D721Med (cell line): ENCODE data around the gene GNL2.
"Not testable (repeated sequence)": the region's sequence is repeated elsewhere in the genome, so short reads cannot be mapped to it uniquely, and the experiment has no call there.

ENCODE experiments used
- DNase-seq: peaks from one replicate; pipeline ENCODE4 v3.0.0; 2011; ENCODE audit warnings: low spot score; ENCODE audit not compliant: insufficient read length
- FAIRE-seq: peaks from 2 replicates; lab custom pipeline; 2011; peaks lifted over from hg19 to GRCh38; lab: Jason Lieb, UNC
- TF ChIP-seq, protein P1 (sequence below): IDR thresholded peaks from 2 replicates; pipeline ENCODE4 v1.5.1; 2012; ENCODE audit warnings: mild to moderate bottlenecking, control low read depth; ENCODE audit not compliant: insufficient read depth; ENCODE audit errors: missing control alignments

GNL2 gene

GRCh38 chr1:37519613-37520012 is 76.1 kb downstream of the GNL2 start:
- FAIRE-seq: no peak
- TF ChIP-seq, protein P1, sequence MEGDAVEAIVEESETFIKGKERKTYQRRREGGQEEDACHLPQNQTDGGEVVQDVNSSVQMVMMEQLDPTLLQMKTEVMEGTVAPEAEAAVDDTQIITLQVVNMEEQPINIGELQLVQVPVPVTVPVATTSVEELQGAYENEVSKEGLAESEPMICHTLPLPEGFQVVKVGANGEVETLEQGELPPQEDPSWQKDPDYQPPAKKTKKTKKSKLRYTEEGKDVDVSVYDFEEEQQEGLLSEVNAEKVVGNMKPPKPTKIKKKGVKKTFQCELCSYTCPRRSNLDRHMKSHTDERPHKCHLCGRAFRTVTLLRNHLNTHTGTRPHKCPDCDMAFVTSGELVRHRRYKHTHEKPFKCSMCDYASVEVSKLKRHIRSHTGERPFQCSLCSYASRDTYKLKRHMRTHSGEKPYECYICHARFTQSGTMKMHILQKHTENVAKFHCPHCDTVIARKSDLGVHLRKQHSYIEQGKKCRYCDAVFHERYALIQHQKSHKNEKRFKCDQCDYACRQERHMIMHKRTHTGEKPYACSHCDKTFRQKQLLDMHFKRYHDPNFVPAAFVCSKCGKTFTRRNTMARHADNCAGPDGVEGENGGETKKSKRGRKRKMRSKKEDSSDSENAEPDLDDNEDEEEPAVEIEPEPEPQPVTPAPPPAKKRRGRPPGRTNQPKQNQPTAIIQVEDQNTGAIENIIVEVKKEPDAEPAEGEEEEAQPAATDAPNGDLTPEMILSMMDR: no peak
- no peak for DNase-seq

DNA sequence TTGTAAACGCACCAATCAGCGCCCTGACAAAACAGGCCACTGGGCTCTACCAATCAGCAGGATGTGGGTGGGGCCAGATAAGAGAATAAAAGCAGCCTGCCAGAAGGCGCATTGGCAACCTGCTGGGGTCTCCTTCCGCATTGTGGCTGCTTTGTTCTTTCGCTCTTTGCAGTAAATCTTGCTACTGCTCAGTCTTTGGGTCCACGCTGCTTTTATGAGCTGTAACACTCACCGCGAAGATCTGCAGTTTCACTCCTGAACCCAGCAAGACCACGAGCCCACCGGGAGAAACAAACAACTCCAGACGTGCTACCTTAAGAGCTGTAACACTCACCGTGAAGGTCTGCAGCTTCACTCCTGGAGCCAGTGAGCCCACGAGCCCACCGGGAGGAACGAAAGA is 76.8 kb downstream of the GNL2 start:
- not testable (repeated sequence) for FAIRE-seq, DNase-seq

DNA sequence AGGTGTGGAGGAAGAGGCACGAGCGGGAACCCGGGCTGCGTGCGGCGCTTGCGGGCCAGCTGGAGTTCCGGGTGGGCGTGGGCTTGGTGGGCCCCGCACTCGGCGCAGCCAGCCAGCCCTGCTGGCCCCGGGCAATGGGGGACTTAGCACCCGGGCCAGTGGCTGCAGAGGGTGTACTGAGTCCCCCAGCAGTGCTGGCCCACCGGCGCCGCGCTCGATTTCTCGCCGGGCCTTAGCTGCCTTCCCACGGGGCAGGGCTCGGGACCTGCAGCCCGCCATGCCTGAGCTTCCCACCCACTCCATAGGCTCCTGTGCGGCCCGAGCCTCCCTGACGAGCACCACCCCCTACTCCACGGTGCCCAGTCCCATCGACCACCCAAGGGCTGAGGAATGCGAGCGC is 77.5 kb downstream of the GNL2 start:
- DNase-seq, FAIRE-seq: not testable (repeated sequence)

DNA sequence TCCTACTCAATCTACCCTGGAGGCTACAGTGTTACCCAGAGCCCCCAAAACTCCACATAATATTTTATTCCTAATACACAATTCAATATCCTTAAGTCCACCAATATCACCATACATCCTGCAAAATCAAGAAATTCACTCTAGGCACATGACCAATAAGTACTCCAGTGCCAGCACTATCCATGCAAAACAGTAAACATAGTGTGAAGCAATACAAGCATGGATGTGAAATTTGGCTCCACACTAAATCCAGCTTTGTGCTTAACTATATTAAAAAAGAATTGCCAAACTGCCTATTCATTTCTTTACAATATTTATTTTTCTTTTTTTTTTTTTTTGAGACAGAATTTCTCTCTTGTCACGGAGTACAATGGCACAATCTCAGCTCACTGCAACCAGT is 78.2 kb downstream of the GNL2 start:
- TF ChIP-seq, protein P1: no peak
- no peak for DNase-seq
- no peak for FAIRE-seq
